B cell (primary cell): Measurements from ENCODE around the gene RANBP9. TPM values are rescaled to one million over a fixed set of nuclear protein-coding genes. Genes with fewer than 3 reads are reported as not detected.

Experiments
- ATAC-seq: fragments of 200-7000 bp; cut with Tn5 transposase; one replicate; pipeline ENCODE4 v1.10.0; 2021; ENCODE audit warnings: low read depth, mild to moderate bottlenecking, moderate number of reproducible peaks, moderate library complexity
- CTCF ChIA-PET: fragments of 350-600 bp; sonication (Branson Sonifier 250); formaldehyde crosslinking; loops from one replicate; lab custom pipeline; 2021; ENCODE audit warnings: antibody characterized with exemption, inconsistent platforms; lab: Charles Lee
- POLR2A ChIA-PET: fragments of 350-600 bp; sonication (Branson Sonifier 250); formaldehyde crosslinking; loops from one replicate; lab custom pipeline; 2021; ENCODE audit warnings: antibody characterized with exemption; lab: Charles Lee
- DNase-seq: peaks from one replicate; pipeline ENCODE4 v3.0.0; 2013
- H2AFZ ChIP-seq: 2 replicates; pipeline ENCODE4 v1.6.1; 2012; ENCODE audit warnings: mild to moderate bottlenecking, low read depth, low read length; ENCODE audit not compliant: insufficient read depth, poor library complexity, severe bottlenecking
- H3K27ac ChIP-seq, 2 donors: 1 replicate in 1 of 2; 2 replicates in 1 of 2; pipeline ENCODE4 v1.5.1; 2012 to 2013; ENCODE audit warnings: low read length in 2 of 2, mild to moderate bottlenecking in 2 of 2, moderate library complexity in 1 of 2
- H3K27me3 ChIP-seq, 4 experiments: fragments of 200-600 bp in 1 of 4; sonication (generic) in 1 of 4; replicated peaks in 1 of 4; 1 replicate in 2 of 4; 2 replicates in 2 of 4; pipeline versions ENCODE4 v1.6.1 to v1.7.0; 2013 to 2016; ENCODE audit warnings: low read length in 3 of 4, mild to moderate bottlenecking in 2 of 4, mixed read lengths in 1 of 4, moderate library complexity in 1 of 4; ENCODE audit not compliant: insufficient read depth in 4 of 4, control insufficient read depth in 3 of 4; ENCODE audit errors: control extremely low read depth in 1 of 4
- H3K36me3 ChIP-seq, 2 experiments: replicated peaks in 1 of 2; 1 replicate in 1 of 2; 2 replicates in 1 of 2; pipeline versions ENCODE4 v1.6.1 to v1.7.1; 2013; ENCODE audit warnings: low read length in 1 of 2; ENCODE audit not compliant: insufficient read depth in 2 of 2, control insufficient read depth in 1 of 2; ENCODE audit errors: control extremely low read depth in 1 of 2, extremely low read depth in 1 of 2
- H3K4me1 ChIP-seq, 2 donors: fragments of 200-600 bp in 1 of 2; sonication (generic) in 1 of 2; 1 replicate in 1 of 2; 2 replicates in 1 of 2; pipeline versions ENCODE4 v1.5.1 to v1.6.1; 2013 to 2017; ENCODE audit warnings: low read length in 2 of 2; ENCODE audit not compliant: control insufficient read depth in 2 of 2, insufficient read depth in 2 of 2
- H3K4me2 ChIP-seq: replicated peaks from 2 replicates; pipeline ENCODE3; 2012; ENCODE audit warnings: mild to moderate bottlenecking, low read depth, low read length; ENCODE audit not compliant: poor library complexity, severe bottlenecking
- H3K4me3 ChIP-seq, 5 experiments: fragments of 200-600 bp in 1 of 5; sonication (generic) in 1 of 5; 1 replicate in 3 of 5; 2 replicates in 2 of 5; pipeline versions ENCODE4 v1.5.1 to v1.7.0; 2011 to 2016; ENCODE audit warnings: low read length in 4 of 5, mild to moderate bottlenecking in 4 of 5, low read depth in 2 of 5, control low read depth in 1 of 5, moderate library complexity in 1 of 5; ENCODE audit not compliant: insufficient read depth in 1 of 5; ENCODE audit errors: control extremely low read depth in 1 of 5, extremely low read depth in 1 of 5
- H3K79me2 ChIP-seq: fragments of 200-600 bp; sonication (generic); one replicate; pipeline ENCODE4 v1.6.0; 2016; ENCODE audit warnings: low read length; ENCODE audit not compliant: control insufficient read depth, insufficient read depth
- H3K9ac ChIP-seq: fragments of 200-600 bp; sonication (generic); 2 replicates; pipeline ENCODE4 v1.6.1; 2017; ENCODE audit warnings: mild to moderate bottlenecking, low read length, moderate library complexity
- H3K9me3 ChIP-seq, 3 donors: one replicate each; pipeline versions ENCODE4 v1.6.1 to v1.7.1; 2013; ENCODE audit warnings: low read length in 2 of 3; ENCODE audit not compliant: control insufficient read depth in 2 of 3, insufficient read depth in 1 of 3; ENCODE audit errors: control extremely low read depth in 1 of 3
- H4K20me1 ChIP-seq: 2 replicates; pipeline ENCODE4 v1.6.0; 2012; ENCODE audit warnings: mild to moderate bottlenecking, low read length; ENCODE audit not compliant: insufficient read depth, control insufficient read depth, poor library complexity, severe bottlenecking
- H3K27ac Mint-ChIP-seq: one replicate; pipeline ENCODE4 v1.8.0; 2021; ENCODE audit warnings: mixed read lengths
- H3K27me3 Mint-ChIP-seq: one replicate; pipeline ENCODE4 v1.8.0; 2021; ENCODE audit warnings: mixed read lengths
- H3K4me1 Mint-ChIP-seq: one replicate; pipeline ENCODE4 v1.8.0; 2021; ENCODE audit warnings: mixed read lengths
- H3K4me3 Mint-ChIP-seq: one replicate; pipeline ENCODE4 v1.8.0; 2021; ENCODE audit warnings: mixed read lengths
- H3K9me3 Mint-ChIP-seq: one replicate; pipeline ENCODE4 v1.8.0; 2022; ENCODE audit warnings: mixed read lengths; ENCODE audit not compliant: insufficient read depth
- EZH2 ChIP-seq: IDR thresholded peaks from 2 replicates; pipeline ENCODE4 v1.6.1; 2012; ENCODE audit warnings: borderline replicate concordance, low read depth, mild to moderate bottlenecking, moderate library complexity, low read length; ENCODE audit not compliant: insufficient read depth, poor library complexity, severe bottlenecking
- WGBS: methylation state at CpG from one replicate; pipeline ENCODE4 v1.1.5; 2013; ENCODE audit warnings: missing lambda C conversion rate; ENCODE audit not compliant: insufficient coverage; 5-methylcytosine and 5-hydroxymethylcytosine counted together
- intact Hi-C: fragments of 100-400 bp; cut with micrococcal nuclease; formaldehyde crosslinking; loops from one replicate; pipeline ENCODE4 v1.10.0; 2022
- polyA plus RNA-seq: library from polyadenylated mRNA; depleted of rRNA; stranded (reverse); fragments of >200 nt; gene quantifications from 2 replicates; pipeline ENCODE4 v1.2.3, GENCODE V29; 2012
- total RNA-seq, 2 donors: library from RNA; stranded (reverse); fragments of 120-200 nt in 1 of 2; gene quantifications; 1 replicate in 1 of 2; 2 replicates in 1 of 2; pipeline versions ENCODE4 v1.2.3 to v1.2.4, GENCODE V29; 2013 to 2022
- TF ChIP-seq, protein P1 (sequence below): fragments of 200-600 bp; IDR thresholded peaks from one replicate; pipeline ENCODE4 v1.8.0; 2022; ENCODE audit warnings: antibody characterized with exemption, mild to moderate bottlenecking

The RANBP9 gene
- total and polyA plus RNA-seq, 2 donors (not counting 1 experiment from before 2014, with no cell fraction given), result 20.0 to 34.1 TPM

DNA sequence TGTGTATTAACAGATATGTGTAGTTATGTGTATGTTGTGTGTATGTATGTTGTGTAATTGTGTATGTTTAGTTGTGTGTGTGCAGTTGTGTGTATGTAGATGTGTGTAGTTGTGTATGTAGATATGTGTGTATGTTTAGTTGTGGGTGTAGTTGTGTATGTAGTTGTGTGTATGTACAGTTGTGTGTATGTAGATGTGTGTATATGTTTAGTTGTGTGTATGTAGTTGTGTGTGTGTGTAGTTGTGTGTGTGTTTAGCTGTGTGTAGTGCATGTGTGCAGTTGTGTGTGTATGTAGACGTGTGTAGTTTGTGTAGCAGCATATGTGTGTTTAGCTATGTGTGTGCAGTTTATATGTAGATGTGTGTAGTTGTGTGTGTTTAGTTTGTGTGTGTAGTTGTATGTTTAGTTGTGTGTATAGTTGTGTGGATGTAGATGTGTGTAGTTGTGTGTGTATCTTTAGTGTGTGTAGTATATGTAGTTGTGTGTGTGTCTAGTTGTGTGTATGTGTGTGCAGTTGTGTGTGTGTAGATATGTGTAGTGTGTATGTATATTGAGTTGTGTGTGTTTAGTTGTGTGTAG, 121.0 kb downstream of the RANBP9 start:
- DNase-seq (no peak), ATAC-seq (no peak)
- intact Hi-C loops, result no loop called here
- Mint-ChIP-seq H3K27ac (no peak overlapping the region), H3K9me3 (no peaks in the 10 kb centered on the region), H3K27me3 (no peaks in the 10 kb centered on the region), H3K4me3 (no peak overlapping the region), H3K4me1 (no peaks in the 10 kb centered on the region)
- TF ChIP-seq, protein P1, sequence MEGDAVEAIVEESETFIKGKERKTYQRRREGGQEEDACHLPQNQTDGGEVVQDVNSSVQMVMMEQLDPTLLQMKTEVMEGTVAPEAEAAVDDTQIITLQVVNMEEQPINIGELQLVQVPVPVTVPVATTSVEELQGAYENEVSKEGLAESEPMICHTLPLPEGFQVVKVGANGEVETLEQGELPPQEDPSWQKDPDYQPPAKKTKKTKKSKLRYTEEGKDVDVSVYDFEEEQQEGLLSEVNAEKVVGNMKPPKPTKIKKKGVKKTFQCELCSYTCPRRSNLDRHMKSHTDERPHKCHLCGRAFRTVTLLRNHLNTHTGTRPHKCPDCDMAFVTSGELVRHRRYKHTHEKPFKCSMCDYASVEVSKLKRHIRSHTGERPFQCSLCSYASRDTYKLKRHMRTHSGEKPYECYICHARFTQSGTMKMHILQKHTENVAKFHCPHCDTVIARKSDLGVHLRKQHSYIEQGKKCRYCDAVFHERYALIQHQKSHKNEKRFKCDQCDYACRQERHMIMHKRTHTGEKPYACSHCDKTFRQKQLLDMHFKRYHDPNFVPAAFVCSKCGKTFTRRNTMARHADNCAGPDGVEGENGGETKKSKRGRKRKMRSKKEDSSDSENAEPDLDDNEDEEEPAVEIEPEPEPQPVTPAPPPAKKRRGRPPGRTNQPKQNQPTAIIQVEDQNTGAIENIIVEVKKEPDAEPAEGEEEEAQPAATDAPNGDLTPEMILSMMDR, result no peak
- TF ChIP-seq EZH2, result no peak
- Histone ChIP-seq H3K4me1 (no peaks in the 10 kb centered on the region), H2AFZ (no peak overlapping the region), H3K27me3 (no peaks in the 10 kb centered on the region), H3K9ac (no peak overlapping the region), H3K27ac (no peak overlapping the region), H3K36me3 (peaks cover 12 to 39% of the 10 kb centered on the region in 2 experiments), H4K20me1 (no peaks in the 10 kb centered on the region), H3K9me3 (no peaks in the 10 kb centered on the region), H3K79me2 (peaks cover 21% of the 10 kb centered on the region), H3K4me3 (no peak overlapping the region), H3K4me2 (no peak overlapping the region)
- WGBS, result 100% methylated on average over 1 of the region's 1 CpG
- CTCF ChIA-PET, result interaction anchor here (1.3 to 1.9 kb wide), 2 partner anchors 15 to 16 kb away, joined by 3 to 9 read pairs; partner anchors contain the start of gene SIRT5
- POLR2A ChIA-PET, result no interaction called here

DNA sequence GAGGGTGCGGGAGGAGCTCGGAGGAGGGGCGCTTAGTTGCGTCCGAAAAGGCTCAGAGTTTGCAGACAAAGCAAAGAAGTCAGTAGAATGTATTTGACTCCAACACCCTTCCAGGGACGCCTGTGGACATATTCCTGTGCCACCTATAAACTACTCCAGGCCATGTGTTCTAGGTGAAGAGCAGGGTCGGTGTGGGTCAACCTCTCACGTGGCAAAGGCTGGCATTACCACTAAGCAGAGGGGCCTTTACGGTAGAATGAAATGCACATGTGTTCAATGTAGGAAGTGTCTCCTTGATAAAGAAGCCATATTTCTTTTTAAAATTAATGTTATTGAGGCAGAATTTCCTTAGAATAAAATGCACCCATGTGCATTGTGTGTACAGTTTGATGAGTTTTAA, 121.8 kb downstream of the RANBP9 start:
- DNase-seq (no peak), ATAC-seq (no peak)
- Histone ChIP-seq H3K4me1 (no peaks in the 10 kb centered on the region), H2AFZ (no peak overlapping the region), H3K4me3 (no peak overlapping the region), H3K9me3 (no peaks in the 10 kb centered on the region), H3K9ac (no peak overlapping the region), H3K27me3 (no peaks in the 10 kb centered on the region), H4K20me1 (no peaks in the 10 kb centered on the region), H3K79me2 (peaks cover 21% of the 10 kb centered on the region), H3K4me2 (no peak overlapping the region), H3K36me3 (peaks cover 12 to 37% of the 10 kb centered on the region in 2 experiments), H3K27ac (no peak overlapping the region)
- TF ChIP-seq, protein P1, result no peak
- no peak for TF ChIP-seq EZH2
- 98% methylated on average over 5 of the region's 9 CpGs for WGBS
- ChIA-PET CTCF (no interaction called here), POLR2A (no interaction called here)
- intact Hi-C loops, result no loop called here
- Mint-ChIP-seq H3K9me3 (no peaks in the 10 kb centered on the region), H3K4me3 (no peak overlapping the region), H3K27me3 (no peaks in the 10 kb centered on the region), H3K4me1 (no peaks in the 10 kb centered on the region), H3K27ac (no peak overlapping the region)
